DMS79 (cell line): ENCODE data around the gene FBXO15.

ENCODE experiments used
- DNase-seq: peaks from one replicate; lab custom pipeline; 2025; lab: John Stamatoyannopoulos, UW

Gene FBXO15

DNA sequence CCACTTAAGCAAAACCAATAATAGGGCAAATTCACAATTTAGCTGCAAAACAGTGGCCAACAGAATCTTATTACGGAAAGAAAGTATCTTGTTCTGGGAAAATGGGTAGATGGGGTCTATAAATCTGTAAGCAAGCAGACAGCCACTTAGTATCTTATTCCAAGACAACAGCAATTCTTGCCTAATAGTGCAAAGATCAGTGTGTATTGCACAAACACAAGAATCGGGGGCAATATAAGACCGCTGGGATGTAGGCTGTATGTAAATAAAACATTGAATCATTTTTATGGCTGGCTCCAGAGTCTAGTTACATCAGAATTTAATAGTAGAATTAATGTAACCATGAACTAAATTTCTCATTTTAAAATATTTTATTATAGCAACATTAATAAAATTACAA, 85.6 kb downstream of the FBXO15 start:
- DNase-seq, result no peak

DNA sequence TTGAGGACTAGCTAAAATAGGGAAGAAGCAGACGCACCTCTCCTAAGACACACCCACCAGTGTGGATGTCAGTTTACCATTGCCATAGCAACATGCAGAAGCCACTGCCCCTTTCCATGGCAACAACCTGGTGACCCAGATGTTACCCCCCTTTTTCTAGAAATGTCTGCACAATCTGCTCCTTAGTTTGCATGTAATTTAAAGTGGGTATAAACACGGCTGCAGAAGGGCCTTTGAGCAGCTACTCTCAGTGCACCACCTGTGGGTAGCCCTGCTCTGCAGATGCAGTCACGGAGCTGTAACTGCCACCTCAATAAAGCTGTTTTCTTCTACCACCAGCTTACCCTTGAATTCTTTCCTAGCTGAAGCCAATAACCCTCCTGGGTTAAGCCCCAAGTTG, 87.1 kb downstream of the FBXO15 start:
- DNase-seq, result no peak

DNA sequence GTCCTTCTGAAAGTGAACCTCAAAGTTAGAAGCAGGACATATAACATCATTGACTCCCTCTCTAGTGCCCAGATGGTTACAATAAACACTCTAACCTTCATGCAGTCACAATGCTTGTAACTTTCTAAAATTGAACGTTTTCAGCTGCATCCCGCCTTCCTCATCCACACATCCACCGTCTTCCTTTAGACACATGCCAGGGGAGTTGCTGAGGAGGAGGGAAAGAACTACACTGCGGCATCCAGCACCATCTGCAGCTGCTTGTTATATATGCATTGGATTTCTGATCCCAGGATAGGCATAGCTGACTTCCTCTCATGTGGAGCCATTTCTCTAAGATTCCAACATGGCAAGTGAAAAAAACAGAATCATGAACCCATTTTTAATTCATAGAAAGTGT, 96.8 kb downstream of the FBXO15 start:
- no peak for DNase-seq

DNA sequence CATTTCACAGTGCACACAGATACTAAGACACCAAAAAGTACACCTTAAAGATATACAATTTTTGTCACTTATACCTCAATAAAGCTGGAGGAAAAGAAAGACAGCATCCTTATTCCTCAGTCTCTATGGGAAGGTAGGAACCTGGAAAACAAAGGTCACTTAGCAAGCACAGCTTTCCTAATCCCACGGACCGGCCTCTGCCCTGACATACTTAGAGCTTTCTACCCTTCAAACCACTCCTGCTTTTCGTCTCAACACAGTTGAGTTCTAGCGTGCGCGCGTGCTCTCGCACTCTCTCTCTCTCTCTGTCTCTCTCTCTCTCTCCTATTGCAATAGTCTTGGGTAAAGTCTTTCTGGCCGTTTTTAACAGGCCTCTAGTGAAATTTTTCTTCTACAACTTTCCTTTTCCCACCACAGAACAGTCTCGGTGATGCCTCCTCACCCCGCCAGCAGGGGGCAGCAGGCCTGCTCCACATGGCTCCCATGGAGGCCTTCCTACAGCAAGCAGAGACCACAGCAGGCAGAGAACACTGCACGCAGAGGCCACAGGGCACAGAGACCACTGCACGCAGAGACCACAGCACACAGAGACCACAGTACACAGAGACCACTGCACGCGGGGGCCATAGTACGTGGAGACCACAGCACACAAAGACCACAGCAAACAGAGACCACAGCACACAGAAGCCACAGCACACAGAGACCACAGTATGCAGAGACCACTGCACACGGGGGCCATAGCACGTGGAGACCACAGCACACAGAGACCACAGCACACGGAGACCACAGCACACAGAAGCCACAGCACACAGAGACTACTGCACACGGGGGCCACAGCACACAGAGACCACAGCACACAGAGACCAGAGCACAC, 106.9 kb downstream of the FBXO15 start:
- no peak for DNase-seq

DNA sequence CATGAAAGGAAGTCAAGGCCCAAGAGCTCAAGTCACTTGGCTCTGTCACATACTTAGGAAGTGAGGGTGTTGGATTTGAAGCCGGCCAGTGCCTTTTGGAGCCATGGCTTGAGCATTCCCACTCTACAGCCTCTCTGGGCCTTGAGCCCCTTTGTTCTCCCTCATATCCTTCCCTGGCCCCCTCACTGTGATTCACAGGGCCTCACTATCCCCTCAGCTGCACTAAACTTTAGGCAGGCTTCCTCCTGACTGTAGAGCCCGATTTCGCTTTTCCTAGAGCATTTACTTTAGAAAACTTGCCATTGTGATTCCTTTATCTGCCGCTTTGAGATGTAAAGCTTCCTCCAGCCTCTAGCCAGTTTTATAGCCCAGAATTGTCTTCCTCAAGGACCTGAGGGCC, 107.6 kb downstream of the FBXO15 start:
- DNase-seq, result no peak

GRCh38 chr18:74029161-74029560, 118.5 kb downstream of the FBXO15 start:
- DNase-seq, result no peak
